Suppressor macrophage treated with lipopolysaccharide for 4 hours (primary cell): ENCODE data around the gene LHFPL3.
"Not testable (repeated sequence)": the region's sequence is repeated elsewhere in the genome, so short reads cannot be mapped to it uniquely, and the experiment has no call there.

Source experiments
- DNase-seq: peaks from one replicate; pipeline ENCODE4 v3.0.0-alpha.2; 2020

The LHFPL3 gene

GRCh38 chr7:104627516-104627915 is 299.1 kb downstream of the LHFPL3 start:
- DNase-seq, result peak; percentile 23

- no peak for DNase-seq
Observed at GRCh38 chr7:104628017-104628416, 299.6 kb downstream of the LHFPL3 start.

- no peak for DNase-seq
Observed at GRCh38 chr7:104629408-104629807, 301.0 kb downstream of the LHFPL3 start.

- DNase-seq, result no peak
Observed at GRCh38 chr7:104640506-104640905, 312.1 kb downstream of the LHFPL3 start.

GRCh38 chr7:104642560-104642959 is 314.2 kb downstream of the LHFPL3 start:
- no peak for DNase-seq

- DNase-seq, result peak; percentile 12
Observed at GRCh38 chr7:104643587-104644217, 315.3 kb downstream of the LHFPL3 start.

GRCh38 chr7:104650991-104651640 is 322.7 kb downstream of the LHFPL3 start:
- DNase-seq, result no peak

- no peak for DNase-seq
Observed at GRCh38 chr7:104652434-104652833, 324.0 kb downstream of the LHFPL3 start.

- DNase-seq, result no peak
Observed at GRCh38 chr7:104652865-104653264, 324.5 kb downstream of the LHFPL3 start.

GRCh38 chr7:104653825-104654401 is 325.5 kb downstream of the LHFPL3 start:
- no peak for DNase-seq

- no peak for DNase-seq
Observed at GRCh38 chr7:104655592-104655991, 327.2 kb downstream of the LHFPL3 start.

GRCh38 chr7:104656467-104656866 is 328.1 kb downstream of the LHFPL3 start:
- DNase-seq, result no peak

GRCh38 chr7:104657134-104657533 is 328.7 kb downstream of the LHFPL3 start:
- no peak for DNase-seq

GRCh38 chr7:104661575-104661974 is 333.2 kb downstream of the LHFPL3 start:
- no peak for DNase-seq

GRCh38 chr7:104664648-104665047 is 336.2 kb downstream of the LHFPL3 start:
- no peak for DNase-seq

GRCh38 chr7:104677587-104677986 is 349.2 kb downstream of the LHFPL3 start:
- DNase-seq, result no peak

GRCh38 chr7:104679085-104679484 is 350.7 kb downstream of the LHFPL3 start:
- no peak for DNase-seq

GRCh38 chr7:104686286-104686685 is 357.9 kb downstream of the LHFPL3 start:
- no peak for DNase-seq

- no peak for DNase-seq
Observed at GRCh38 chr7:104694710-104695109, 366.3 kb downstream of the LHFPL3 start.

GRCh38 chr7:104695563-104695962 is 367.2 kb downstream of the LHFPL3 start:
- DNase-seq, result no peak

- no peak for DNase-seq
Observed at GRCh38 chr7:104700336-104700735, 371.9 kb downstream of the LHFPL3 start.

GRCh38 chr7:104721027-104721426 is 392.6 kb downstream of the LHFPL3 start:
- DNase-seq, result not testable (repeated sequence)

GRCh38 chr7:104723001-104723400 is 394.6 kb downstream of the LHFPL3 start:
- no peak for DNase-seq

- DNase-seq, result no peak
Observed at GRCh38 chr7:104758504-104758903, 430.1 kb downstream of the LHFPL3 start.
